GM13977 (cell line): ENCODE data around the gene PRTG.

Experiments
- DNase-seq: peaks from one replicate; pipeline ENCODE4 v3.0.0; 2012; ENCODE audit warnings: low spot score
- CTCF ChIP-seq: IDR thresholded peaks from 2 replicates; pipeline ENCODE4 v1.5.1; 2012; ENCODE audit warnings: mild to moderate bottlenecking, control low read depth; ENCODE audit not compliant: insufficient read depth; ENCODE audit errors: extremely low read depth, missing control alignments
- in situ Hi-C: fragments of 300-500 bp; cut with MboI; formaldehyde crosslinking; loops from one replicate; pipeline ENCODE4 v1.12.0; 2022; ENCODE audit warnings: low sequenced_read_pairs, low pct_unique_long_range_greater_than_20kb, mixed read lengths, inconsistent platforms; ENCODE audit not compliant: unreplicated experiment

Gene PRTG

GRCh38 chr15:55652909-55653495 is 90.0 kb downstream of the PRTG start:
- in situ Hi-C loops: loop anchor here (10.0 kb wide), 1 partner anchor 142 kb away; no protein-coding TSS in a partner anchor
- TF ChIP-seq CTCF: no peak
- DNase-seq: no peak

GRCh38 chr15:55652359-55652758 is 90.6 kb downstream of the PRTG start:
- in situ Hi-C loops: loop anchor here (10.0 kb wide), 1 partner anchor 142 kb away; no protein-coding TSS in a partner anchor
- DNase-seq: no peak
- TF ChIP-seq CTCF: no peak

- no peak for DNase-seq
- in situ Hi-C loops: no loop called here
Measured at GRCh38 chr15:55649058-55649423, 93.9 kb downstream of the PRTG start.

GRCh38 chr15:55638764-55639163 is 104.2 kb downstream of the PRTG start:
- in situ Hi-C loops: no loop called here

More at GRCh38 chr15:55649058-55649423, 93.9 kb downstream of the PRTG start:
- no peak for TF ChIP-seq CTCF

GRCh38 chr15:55637086-55637485 is 105.9 kb downstream of the PRTG start:
- no peak for TF ChIP-seq CTCF
- in situ Hi-C loops: no loop called here
- DNase-seq: no peak

More at GRCh38 chr15:55638764-55639163, 104.2 kb downstream of the PRTG start:
- TF ChIP-seq CTCF: no peak
- no peak for DNase-seq

GRCh38 chr15:55633731-55634130 is 109.2 kb downstream of the PRTG start:
- TF ChIP-seq CTCF: no peak
- in situ Hi-C loops: no loop called here
- DNase-seq: no peak
